OCI-LY3 (cell line): Measurements from ENCODE around the gene CFAP69.

Experiments used
- EZH2phosphoT487 ChIP-seq: fragments of 200-600 bp; shearing (Covaris generic); IDR thresholded peaks from 2 replicates; pipeline ENCODE4 v1.6.1; 2018; ENCODE audit warnings: antibody characterized with exemption, mixed run types, low read depth
- TF ChIP-seq, protein P1 (sequence below): fragments of 200-600, 300-600 bp; sonication (generic); IDR thresholded peaks from 2 replicates; pipeline ENCODE4 v1.5.1; 2014; ENCODE audit warnings: antibody characterized with exemption, low read length, low read depth

DNA sequence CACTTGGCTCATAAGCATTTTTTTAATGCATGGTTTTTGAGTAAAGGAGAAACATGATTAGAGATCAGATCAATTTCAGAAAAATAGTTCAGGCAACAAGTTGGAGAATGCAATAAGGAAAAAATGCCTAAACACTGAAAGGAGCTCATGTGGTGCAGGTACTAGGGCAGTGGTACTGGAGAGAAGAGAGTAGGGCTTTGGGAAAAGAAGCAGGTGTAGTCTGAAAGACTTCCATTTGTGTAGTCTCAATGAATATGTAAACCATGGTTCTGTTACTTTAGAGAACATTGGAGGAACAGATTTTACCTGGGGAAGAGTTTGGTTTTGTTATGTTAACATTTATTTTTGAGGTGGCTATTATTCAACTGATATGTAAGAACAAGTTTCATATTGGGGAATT is 107.0 kb downstream of the CFAP69 start:
- TF ChIP-seq, protein P1, sequence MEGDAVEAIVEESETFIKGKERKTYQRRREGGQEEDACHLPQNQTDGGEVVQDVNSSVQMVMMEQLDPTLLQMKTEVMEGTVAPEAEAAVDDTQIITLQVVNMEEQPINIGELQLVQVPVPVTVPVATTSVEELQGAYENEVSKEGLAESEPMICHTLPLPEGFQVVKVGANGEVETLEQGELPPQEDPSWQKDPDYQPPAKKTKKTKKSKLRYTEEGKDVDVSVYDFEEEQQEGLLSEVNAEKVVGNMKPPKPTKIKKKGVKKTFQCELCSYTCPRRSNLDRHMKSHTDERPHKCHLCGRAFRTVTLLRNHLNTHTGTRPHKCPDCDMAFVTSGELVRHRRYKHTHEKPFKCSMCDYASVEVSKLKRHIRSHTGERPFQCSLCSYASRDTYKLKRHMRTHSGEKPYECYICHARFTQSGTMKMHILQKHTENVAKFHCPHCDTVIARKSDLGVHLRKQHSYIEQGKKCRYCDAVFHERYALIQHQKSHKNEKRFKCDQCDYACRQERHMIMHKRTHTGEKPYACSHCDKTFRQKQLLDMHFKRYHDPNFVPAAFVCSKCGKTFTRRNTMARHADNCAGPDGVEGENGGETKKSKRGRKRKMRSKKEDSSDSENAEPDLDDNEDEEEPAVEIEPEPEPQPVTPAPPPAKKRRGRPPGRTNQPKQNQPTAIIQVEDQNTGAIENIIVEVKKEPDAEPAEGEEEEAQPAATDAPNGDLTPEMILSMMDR = no peak
- TF ChIP-seq EZH2phosphoT487 = no peak
